ENCODE data around the gene UTP25.

The UTP25 gene

GRCh38 chr1:209839875-209840546 lies 12.2 kb downstream of the UTP25 start:
- FAIRE-seq: no peak
- no peak for DNase-seq (ENCODE audit: insufficient read length, low spot score)
- no peak for TF ChIP-seq CTCF (IDR thresholded peaks at IDR 0.05; ENCODE audit: insufficient read depth, missing control alignments)

GRCh38 chr1:209840611-209841010 lies 12.8 kb downstream of the UTP25 start:
- no peak for DNase-seq (ENCODE audit: insufficient read length, low spot score)
- TF ChIP-seq CTCF (IDR thresholded peaks at IDR 0.05; ENCODE audit: insufficient read depth, missing control alignments): no peak
- no peak for FAIRE-seq

GRCh38 chr1:209844695-209845407 lies 17.1 kb downstream of the UTP25 start:
- no peak for FAIRE-seq
- no peak for DNase-seq (ENCODE audit: insufficient read length, low spot score)
- TF ChIP-seq CTCF (IDR thresholded peaks at IDR 0.05; ENCODE audit: insufficient read depth, missing control alignments): no peak

- FAIRE-seq: peak; percentile 70
- DNase-seq (ENCODE audit: insufficient read length, low spot score): no peak
- no peak for TF ChIP-seq CTCF (IDR thresholded peaks at IDR 0.05; ENCODE audit: insufficient read depth, missing control alignments)
These were observed 17.6 kb downstream of the UTP25 start for GRCh38 chr1:209845408-209845725.

GRCh38 chr1:209849388-209849787 lies 21.6 kb downstream of the UTP25 start:
- DNase-seq (ENCODE audit: insufficient read length, low spot score) (no peak), FAIRE-seq (no peak)
- no peak for TF ChIP-seq CTCF (IDR thresholded peaks at IDR 0.05; ENCODE audit: insufficient read depth, missing control alignments)

GRCh38 chr1:209850342-209850979 lies 22.7 kb downstream of the UTP25 start:
- peak; percentile 58 for TF ChIP-seq CTCF (IDR thresholded peaks at IDR 0.05; ENCODE audit: insufficient read depth, missing control alignments)
- peak; percentile 94 for FAIRE-seq
- DNase-seq (ENCODE audit: insufficient read length, low spot score): peak; percentile 42

GRCh38 chr1:209853676-209854075 lies 25.9 kb downstream of the UTP25 start:
- DNase-seq (ENCODE audit: insufficient read length, low spot score) (no peak), FAIRE-seq (no peak)
- no peak for TF ChIP-seq CTCF (IDR thresholded peaks at IDR 0.05; ENCODE audit: insufficient read depth, missing control alignments)

Data from D721Med (cell line).